CD4-positive, alpha-beta T cell treated with Interleukin-6 at 100 ng/mL for 8 hours (primary cell): ENCODE measurements around the gene KANTR.

Experiments
- DNase-seq: peaks from one replicate; pipeline ENCODE4 v3.0.0-alpha.2; 2020; ENCODE audit warnings: mixed read lengths, low spot score

Gene KANTR

GRCh38 chrX:53093748-53094581 is at the start of gene KANTR:
KANTR (plus strand) TSS chrX:53094142; CDS start chrX:53124273, 30,131 bp downstream.
- DNase-seq: peak; percentile 83

GRCh38 chrX:53044995-53045394 is 48.9 kb upstream of the KANTR start:
- DNase-seq: no peak

GRCh38 chrX:53047228-53047627 is 46.7 kb upstream of the KANTR start:
- no peak for DNase-seq

GRCh38 chrX:53048169-53049126 is 45.5 kb upstream of the KANTR start, which contains the start of gene GPR173:
GPR173 (plus strand) TSS chrX:53048789; CDS start chrX:53076622, 27,833 bp downstream.
- no peak for DNase-seq

- DNase-seq: no peak
Measured at GRCh38 chrX:53049127-53049517, 44.8 kb upstream of the KANTR start.

GRCh38 chrX:53050841-53051240 is 43.1 kb upstream of the KANTR start:
- DNase-seq: no peak

- DNase-seq: no peak
Measured at GRCh38 chrX:53055244-53055849, 38.6 kb upstream of the KANTR start.

- no peak for DNase-seq
Measured at GRCh38 chrX:53056292-53056691, 37.6 kb upstream of the KANTR start.

- DNase-seq: no peak
Measured at GRCh38 chrX:53065104-53065503, 28.8 kb upstream of the KANTR start.

- DNase-seq: no peak
Measured at GRCh38 chrX:53071064-53071463, 22.9 kb upstream of the KANTR start.

GRCh38 chrX:53071604-53072417 is 22.1 kb upstream of the KANTR start:
- DNase-seq: peak; percentile 78

GRCh38 chrX:53072418-53073114 is 21.4 kb upstream of the KANTR start:
- no peak for DNase-seq

- no peak for DNase-seq
Measured at GRCh38 chrX:53073115-53073586, 20.8 kb upstream of the KANTR start.

- no peak for DNase-seq
Measured at GRCh38 chrX:53075011-53075410, 18.9 kb upstream of the KANTR start.

GRCh38 chrX:53076671-53077070 is 17.3 kb upstream of the KANTR start:
- DNase-seq: no peak

- no peak for DNase-seq
Measured at GRCh38 chrX:53077207-53078197, 16.4 kb upstream of the KANTR start.

- no peak for DNase-seq
Measured at GRCh38 chrX:53078943-53079342, 15.0 kb upstream of the KANTR start.

- DNase-seq: no peak
Measured at GRCh38 chrX:53080628-53081580, 13.0 kb upstream of the KANTR start.
